Uterus (tissue), 4 donors: ENCODE results near the gene GPR146. TPM values are rescaled to one million over a fixed set of nuclear protein-coding genes. Genes with fewer than 3 reads are reported as not detected.

Source experiments
- DNase-seq, 2 donors: peaks; one replicate each; pipeline ENCODE4 v3.0.0-alpha.2; 2019 to 2020
- H3K27ac ChIP-seq, 2 donors: fragments of 200-600 bp; sonication (generic); 1 replicate in 1 of 2; 2 replicates in 1 of 2; pipeline ENCODE4 v1.5.1; 2016 to 2018
- H3K27me3 ChIP-seq, 2 donors: fragments of 200-600 bp; sonication (generic); one replicate each; pipeline ENCODE4 v1.5.1; 2018 to 2019; ENCODE audit warnings: control low read depth in 1 of 2
- H3K36me3 ChIP-seq, 2 donors: fragments of 200-600 bp; sonication (generic); one replicate each; pipeline ENCODE4 v1.5.1; 2019; ENCODE audit warnings: control low read depth in 1 of 2
- H3K4me1 ChIP-seq, 2 donors: fragments of 200-600 bp; sonication (generic); one replicate each; pipeline ENCODE4 v1.5.1; 2018 to 2019; ENCODE audit warnings: control low read depth in 1 of 2
- H3K4me3 ChIP-seq, 2 donors: fragments of 200-600 bp; sonication (generic); 1 replicate in 1 of 2; 2 replicates in 1 of 2; pipeline ENCODE4 v1.5.1; 2018 to 2019; ENCODE audit warnings: mild to moderate bottlenecking in 1 of 2
- H3K9me3 ChIP-seq, 2 donors: fragments of 200-600 bp; sonication (generic); one replicate each; pipeline ENCODE4 v1.5.1; 2019; ENCODE audit warnings: control low read depth in 1 of 2
- CTCF ChIP-seq, 4 experiments: fragments of 200-600 bp in 2 of 4; fragments of 450-650 bp in 2 of 4; sonication (generic) in 2 of 4; IDR thresholded peaks; one replicate each; pipeline ENCODE4 v1.5.1; 2016 to 2019; ENCODE audit warnings: antibody characterized with exemption in 4 of 4, mild to moderate bottlenecking in 2 of 4, moderate library complexity in 1 of 4
- POLR2A ChIP-seq, 2 donors: fragments of 450-650 bp; IDR thresholded peaks; one replicate each; pipeline ENCODE4 v1.6.1; 2016; ENCODE audit warnings: antibody characterized with exemption in 2 of 2, mild to moderate bottlenecking in 1 of 2, moderate library complexity in 1 of 2
- intact Hi-C: fragments of 100-400 bp; cut with DNase I; formaldehyde crosslinking; loops from one replicate; pipeline ENCODE4 v1.15.1; 2023; ENCODE audit warnings: low total_unique reads
- total RNA-seq, 4 donors: library from RNA; depleted of rRNA in 3 of 4; stranded (reverse); fragments of >200 nt in 3 of 4; gene quantifications; one replicate each; pipeline versions ENCODE4 v1.1.0 to v1.2.4, GENCODE V29; 2014 to 2023
- donor health status: DM: yes; HTN: yes; CAD: no.

The GPR146 gene
- total RNA-seq, 4 donors from 2014 or later: 10.0 to 110 (median 32.9) TPM

- no peak for TF ChIP-seq CTCF (IDR thresholded peaks at IDR 0.05)
- no peak for TF ChIP-seq POLR2A (IDR thresholded peaks at IDR 0.05)
- DNase-seq: no peak
- Histone ChIP-seq H3K4me1 (peaks cover 0 to 3% of the 10 kb centered on the region in 2 donors), H3K27ac (no peak overlapping the region), H3K36me3 (no peaks in the 10 kb centered on the region), H3K27me3 (no peaks in the 10 kb centered on the region), H3K9me3 (no peaks in the 10 kb centered on the region), H3K4me3 (no peak overlapping the region)
- intact Hi-C loops: no loop called here
Measured at GRCh38 chr7:1091644-1092027, 47.3 kb downstream of the GPR146 start.

GRCh38 chr7:1092161-1092632, 47.9 kb downstream of the GPR146 start:
- Histone ChIP-seq H3K4me3 (no peak overlapping the region), H3K27me3 (no peaks in the 10 kb centered on the region), H3K36me3 (no peaks in the 10 kb centered on the region), H3K9me3 (no peaks in the 10 kb centered on the region), H3K27ac (no peak overlapping the region), H3K4me1 (peaks cover 0 to 3% of the 10 kb centered on the region in 2 donors)
- intact Hi-C loops: no loop called here
- TF ChIP-seq POLR2A (IDR thresholded peaks at IDR 0.05): no peak
- TF ChIP-seq CTCF (IDR thresholded peaks at IDR 0.05): no peak
- no peak for DNase-seq

DNA sequence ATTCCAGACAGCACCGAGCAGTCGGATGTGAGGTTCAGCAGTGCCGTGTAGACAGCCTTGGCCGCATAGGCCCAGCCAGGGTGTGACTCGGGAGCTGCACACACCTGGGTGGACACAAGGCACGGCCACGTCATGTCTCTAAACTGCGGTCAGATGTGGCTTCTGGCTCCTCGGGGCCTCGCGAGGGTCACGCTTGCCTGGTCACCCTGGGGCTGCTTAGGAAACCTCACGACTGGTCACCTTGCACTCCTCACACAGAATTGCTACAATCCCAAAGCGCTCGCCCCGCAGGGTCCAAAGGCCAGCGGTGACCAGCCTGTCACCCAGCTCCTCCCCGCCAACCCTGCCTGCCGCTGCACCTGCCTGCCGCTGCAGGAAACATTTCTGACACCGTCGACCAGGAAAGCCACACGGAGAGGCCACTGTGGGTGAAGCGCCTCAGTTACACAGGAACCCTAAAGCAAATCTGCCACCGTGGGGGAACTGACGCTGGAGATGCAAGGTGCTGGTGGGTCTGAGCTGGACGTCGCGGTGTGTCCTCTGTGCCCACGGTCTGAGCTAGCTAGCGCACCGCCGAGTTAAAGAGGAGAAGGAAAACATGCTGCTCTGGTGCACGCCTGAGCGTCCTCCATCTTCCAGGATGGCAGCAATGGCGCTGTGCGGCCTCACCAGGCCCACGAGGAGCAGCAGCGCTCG, 48.6 kb downstream of the GPR146 start:
- no peak for TF ChIP-seq POLR2A (IDR thresholded peaks at IDR 0.05)
- TF ChIP-seq CTCF (IDR thresholded peaks at IDR 0.05): no peak
- Histone ChIP-seq H3K4me3 (no peak overlapping the region), H3K9me3 (no peaks in the 10 kb centered on the region), H3K36me3 (no peaks in the 10 kb centered on the region), H3K27me3 (no peaks in the 10 kb centered on the region), H3K27ac (no peak overlapping the region), H3K4me1 (no peaks in the 10 kb centered on the region)
- no peak for DNase-seq
- intact Hi-C loops: no loop called here

- no peaks in the 10 kb centered on the region for H3K9me3 ChIP-seq
- H3K27me3 ChIP-seq: no peaks in the 10 kb centered on the region
- DNase-seq: no peak
- no peaks in the 10 kb centered on the region for H3K4me1 ChIP-seq
- intact Hi-C loops: no loop called here
- H3K36me3 ChIP-seq: no peaks in the 10 kb centered on the region
- no peak overlapping the region for H3K27ac ChIP-seq
- no peak overlapping the region for H3K4me3 ChIP-seq
- TF ChIP-seq CTCF (IDR thresholded peaks at IDR 0.05) (no peak), POLR2A (IDR thresholded peaks at IDR 0.05) (no peak)
Measured at GRCh38 chr7:1093502-1093843, 49.1 kb downstream of the GPR146 start.

DNA sequence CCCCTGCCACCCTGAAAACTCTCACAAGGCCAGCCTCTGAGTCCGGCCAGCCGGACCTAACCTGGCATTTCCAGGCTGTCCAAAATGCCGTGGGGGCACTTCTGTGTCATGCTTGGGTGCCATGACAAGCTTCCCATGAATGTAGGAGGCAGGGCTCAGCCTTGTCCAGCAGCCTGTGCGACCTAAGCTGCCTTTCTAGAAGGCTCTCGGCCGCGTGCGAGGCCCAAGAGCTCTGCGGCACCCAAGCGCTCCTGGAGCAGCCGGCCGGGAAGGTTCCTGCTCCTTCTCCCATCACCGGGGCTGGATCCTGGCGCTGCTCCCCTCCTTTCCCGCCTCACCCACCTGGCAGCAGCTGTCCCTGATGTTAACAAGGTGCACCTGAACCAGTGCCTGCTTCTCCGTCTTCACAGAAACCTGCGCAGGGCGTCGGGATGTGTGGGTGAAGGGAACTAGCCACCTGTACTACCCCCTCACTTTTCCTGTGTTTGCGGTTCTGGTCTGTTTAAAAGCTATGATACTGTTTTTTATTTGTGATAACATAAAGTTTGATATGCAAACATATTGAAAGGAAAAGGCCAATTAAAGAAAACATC, 49.7 kb downstream of the GPR146 start:
- H3K27ac ChIP-seq: no peak overlapping the region
- H3K9me3 ChIP-seq: no peaks in the 10 kb centered on the region
- TF ChIP-seq POLR2A (IDR thresholded peaks at IDR 0.05) (no peak), CTCF (IDR thresholded peaks at IDR 0.05) (no peak)
- H3K4me3 ChIP-seq: no peak overlapping the region
- no peak for DNase-seq
- no peaks in the 10 kb centered on the region for H3K36me3 ChIP-seq
- intact Hi-C loops: no loop called here
- no peaks in the 10 kb centered on the region for H3K4me1 ChIP-seq
- no peaks in the 10 kb centered on the region for H3K27me3 ChIP-seq
